Endodermal cell (in vitro differentiated cells): Measurements from ENCODE around the gene SLC34A3. TPM values are rescaled to one million over a fixed set of nuclear protein-coding genes. Genes with fewer than 3 reads are reported as not detected.

ENCODE experiments used
- DNase-seq: peaks from one replicate; pipeline ENCODE4 v3.0.0-alpha.2; 2017
- H3K27ac ChIP-seq: 2 replicates; pipeline ENCODE4 v1.5.1; 2013; ENCODE audit warnings: mild to moderate bottlenecking, low read depth, low read length, moderate library complexity
- H3K27me3 ChIP-seq: 2 replicates; pipeline ENCODE4 v1.6.1; 2013; ENCODE audit warnings: mild to moderate bottlenecking, low read length, moderate library complexity; ENCODE audit not compliant: insufficient read depth, control insufficient read depth, poor library complexity, severe bottlenecking
- H3K36me3 ChIP-seq: 2 replicates; pipeline ENCODE4 v1.7.0; 2013; ENCODE audit warnings: mild to moderate bottlenecking, low read length, moderate library complexity; ENCODE audit not compliant: control insufficient read depth, insufficient read depth
- H3K4me1 ChIP-seq: one replicate; pipeline ENCODE4 v1.7.0; 2013; ENCODE audit warnings: low read length; ENCODE audit not compliant: control insufficient read depth, insufficient read depth
- H3K4me3 ChIP-seq: 2 replicates; pipeline ENCODE4 v1.5.1; 2013; ENCODE audit warnings: mild to moderate bottlenecking, low read length, moderate library complexity
- H3K9ac ChIP-seq: 2 replicates; pipeline ENCODE4 v1.6.1; 2013; ENCODE audit warnings: mild to moderate bottlenecking, low read length, moderate library complexity; ENCODE audit not compliant: poor library complexity, severe bottlenecking; ENCODE audit errors: extremely low read depth
- H3K9me3 ChIP-seq: 2 replicates; pipeline ENCODE4 v1.6.1; 2013; ENCODE audit warnings: mild to moderate bottlenecking, low read length, moderate library complexity; ENCODE audit not compliant: control insufficient read depth
- H3K27ac Mint-ChIP-seq: 2 replicates; pipeline ENCODE4 v1.8.0; 2020; ENCODE audit warnings: mixed read lengths
- H3K27me3 Mint-ChIP-seq: 2 replicates; pipeline ENCODE4 v1.8.0; 2021; ENCODE audit warnings: mild to moderate bottlenecking, mixed read lengths; ENCODE audit not compliant: insufficient read depth
- H3K36me3 Mint-ChIP-seq: 2 replicates; pipeline ENCODE4 v1.8.0; 2020; ENCODE audit warnings: low read depth, mixed read lengths
- H3K4me1 Mint-ChIP-seq: 2 replicates; pipeline ENCODE4 v1.8.0; 2020; ENCODE audit warnings: mixed read lengths
- H3K4me3 Mint-ChIP-seq: 2 replicates; pipeline ENCODE4 v1.8.0; 2020; ENCODE audit warnings: mild to moderate bottlenecking, moderate library complexity, mixed read lengths
- H3K9me3 Mint-ChIP-seq: 2 replicates; pipeline ENCODE4 v1.8.0; 2020; ENCODE audit warnings: mild to moderate bottlenecking, mixed read lengths
- CTCF ChIP-seq: fragments of 200-600 bp; sonication (generic); conservative IDR thresholded peaks from 2 replicates; pipeline ENCODE4 v1.5.0; 2021; ENCODE audit warnings: antibody characterized with exemption, mild to moderate bottlenecking
- WGBS, 2 experiments: methylation state at CpG; one replicate each; pipeline versions ENCODE4 v1.1.5 to v1.1.7; 2013; ENCODE audit warnings: missing lambda C conversion rate in 2 of 2, mixed read lengths in 1 of 2; ENCODE audit not compliant: insufficient coverage in 1 of 2, insufficient read length in 1 of 2; 5-methylcytosine and 5-hydroxymethylcytosine counted together
- total RNA-seq, 2 donors: library from RNA; stranded (reverse); fragmentation: NEBNext Ultra II Directional in 1 of 2; extraction: Animal tissue kit (Norgen Biotek cat#: 25700) in 1 of 2; gene quantifications; 2 replicates in 1 of 2; 3 replicates in 1 of 2; pipeline ENCODE4 v1.2.1, GENCODE V29; 2021

The SLC34A3 gene
- total RNA-seq, 2 donors from 2014 or later = 0.15 TPM; not detected in 1

GRCh38 chr9:137183980-137184595, 46.6 kb upstream of the SLC34A3 start:
- H3K4me1 Mint-ChIP-seq = peaks cover 13% of the 10 kb centered on the region
- H3K27me3 Mint-ChIP-seq = no peaks in the 10 kb centered on the region
- H3K4me3 ChIP-seq = no peak overlapping the region
- H3K36me3 ChIP-seq = peaks cover 19% of the 10 kb centered on the region
- H3K27ac Mint-ChIP-seq = no peak overlapping the region
- H3K4me1 ChIP-seq = peaks cover 12% of the 10 kb centered on the region
- no peak overlapping the region for H3K9ac ChIP-seq
- no peaks in the 10 kb centered on the region for H3K9me3 ChIP-seq
- H3K36me3 Mint-ChIP-seq = peaks cover 19% of the 10 kb centered on the region
- 94 to 95% methylated on average over 27 of the region's 27 CpGs for WGBS, 2 experiments
- H3K27me3 ChIP-seq = no peaks in the 10 kb centered on the region
- no peak for DNase-seq
- H3K4me3 Mint-ChIP-seq = no peak overlapping the region
- H3K9me3 Mint-ChIP-seq = no peaks in the 10 kb centered on the region
- TF ChIP-seq CTCF = no peak
- no peak overlapping the region for H3K27ac ChIP-seq

- no peak for TF ChIP-seq CTCF
- H3K4me1 Mint-ChIP-seq = peaks cover 19% of the 10 kb centered on the region
- H3K27me3 Mint-ChIP-seq = no peaks in the 10 kb centered on the region
- Histone ChIP-seq H3K36me3 (peaks cover 22% of the 10 kb centered on the region), H3K4me1 (peaks cover 20% of the 10 kb centered on the region), H3K9ac (no peak overlapping the region), H3K27ac (no peak overlapping the region), H3K9me3 (no peaks in the 10 kb centered on the region), H3K27me3 (no peaks in the 10 kb centered on the region), H3K4me3 (no peak overlapping the region)
- no peak overlapping the region for H3K4me3 Mint-ChIP-seq
- WGBS, 2 experiments = 93 to 96% methylated on average over 38 to 48 of the region's 48 CpGs
- peaks cover 16% of the 10 kb centered on the region for H3K36me3 Mint-ChIP-seq
- DNase-seq = no peak
- no peak overlapping the region for H3K27ac Mint-ChIP-seq
- no peaks in the 10 kb centered on the region for H3K9me3 Mint-ChIP-seq
Measured at GRCh38 chr9:137184881-137185660, 45.6 kb upstream of the SLC34A3 start.

GRCh38 chr9:137185921-137186320, 44.8 kb upstream of the SLC34A3 start:
- H3K4me3 Mint-ChIP-seq = peak overlapping the region; percentile 83
- Histone ChIP-seq H3K4me3 (no peak overlapping the region), H3K4me1 (peaks cover 23% of the 10 kb centered on the region), H3K9ac (no peak overlapping the region), H3K27ac (no peak overlapping the region), H3K9me3 (no peaks in the 10 kb centered on the region), H3K27me3 (no peaks in the 10 kb centered on the region), H3K36me3 (peaks cover 30% of the 10 kb centered on the region)
- no peak for DNase-seq
- H3K27me3 Mint-ChIP-seq = no peaks in the 10 kb centered on the region
- no peak overlapping the region for H3K27ac Mint-ChIP-seq
- 96 to 97% methylated on average over 10 to 19 of the region's 19 CpGs for WGBS, 2 experiments
- TF ChIP-seq CTCF = no peak
- peaks cover 21% of the 10 kb centered on the region for H3K36me3 Mint-ChIP-seq
- no peaks in the 10 kb centered on the region for H3K9me3 Mint-ChIP-seq
- H3K4me1 Mint-ChIP-seq = peaks cover 19% of the 10 kb centered on the region
